GM13977 (cell line): ENCODE data around the gene DLG5.

Experiments used
- DNase-seq: peaks from one replicate; pipeline ENCODE4 v3.0.0; 2012; ENCODE audit warnings: low spot score
- in situ Hi-C: fragments of 300-500 bp; cut with MboI; formaldehyde crosslinking; loops from one replicate; pipeline ENCODE4 v1.12.0; 2022; ENCODE audit warnings: low sequenced_read_pairs, low pct_unique_long_range_greater_than_20kb, mixed read lengths, inconsistent platforms; ENCODE audit not compliant: unreplicated experiment
- TF ChIP-seq, protein P1 (sequence below): IDR thresholded peaks from 2 replicates; pipeline ENCODE4 v1.5.1; 2012; ENCODE audit warnings: mild to moderate bottlenecking, control low read depth; ENCODE audit not compliant: insufficient read depth; ENCODE audit errors: extremely low read depth, missing control alignments

The DLG5 gene, protein sequence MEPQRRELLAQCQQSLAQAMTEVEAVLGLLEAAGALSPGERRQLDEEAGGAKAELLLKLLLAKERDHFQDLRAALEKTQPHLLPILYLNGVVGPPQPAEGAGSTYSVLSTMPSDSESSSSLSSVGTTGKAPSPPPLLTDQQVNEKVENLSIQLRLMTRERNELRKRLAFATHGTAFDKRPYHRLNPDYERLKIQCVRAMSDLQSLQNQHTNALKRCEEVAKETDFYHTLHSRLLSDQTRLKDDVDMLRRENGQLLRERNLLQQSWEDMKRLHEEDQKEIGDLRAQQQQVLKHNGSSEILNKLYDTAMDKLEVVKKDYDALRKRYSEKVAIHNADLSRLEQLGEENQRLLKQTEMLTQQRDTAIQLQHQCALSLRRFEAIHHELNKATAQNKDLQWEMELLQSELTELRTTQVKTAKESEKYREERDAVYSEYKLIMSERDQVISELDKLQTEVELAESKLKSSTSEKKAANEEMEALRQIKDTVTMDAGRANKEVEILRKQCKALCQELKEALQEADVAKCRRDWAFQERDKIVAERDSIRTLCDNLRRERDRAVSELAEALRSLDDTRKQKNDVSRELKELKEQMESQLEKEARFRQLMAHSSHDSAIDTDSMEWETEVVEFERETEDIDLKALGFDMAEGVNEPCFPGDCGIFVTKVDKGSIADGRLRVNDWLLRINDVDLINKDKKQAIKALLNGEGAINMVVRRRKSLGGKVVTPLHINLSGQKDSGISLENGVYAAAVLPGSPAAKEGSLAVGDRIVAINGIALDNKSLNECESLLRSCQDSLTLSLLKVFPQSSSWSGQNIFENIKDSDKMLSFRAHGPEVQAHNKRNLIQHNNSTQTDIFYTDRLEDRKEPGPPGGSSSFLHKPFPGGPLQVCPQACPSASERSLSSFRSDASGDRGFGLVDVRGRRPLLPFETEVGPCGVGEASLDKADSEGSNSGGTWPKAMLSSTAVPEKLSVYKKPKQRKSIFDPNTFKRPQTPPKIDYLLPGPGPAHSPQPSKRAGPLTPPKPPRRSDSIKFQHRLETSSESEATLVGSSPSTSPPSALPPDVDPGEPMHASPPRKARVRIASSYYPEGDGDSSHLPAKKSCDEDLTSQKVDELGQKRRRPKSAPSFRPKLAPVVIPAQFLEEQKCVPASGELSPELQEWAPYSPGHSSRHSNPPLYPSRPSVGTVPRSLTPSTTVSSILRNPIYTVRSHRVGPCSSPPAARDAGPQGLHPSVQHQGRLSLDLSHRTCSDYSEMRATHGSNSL (N-terminal part only)

DNA sequence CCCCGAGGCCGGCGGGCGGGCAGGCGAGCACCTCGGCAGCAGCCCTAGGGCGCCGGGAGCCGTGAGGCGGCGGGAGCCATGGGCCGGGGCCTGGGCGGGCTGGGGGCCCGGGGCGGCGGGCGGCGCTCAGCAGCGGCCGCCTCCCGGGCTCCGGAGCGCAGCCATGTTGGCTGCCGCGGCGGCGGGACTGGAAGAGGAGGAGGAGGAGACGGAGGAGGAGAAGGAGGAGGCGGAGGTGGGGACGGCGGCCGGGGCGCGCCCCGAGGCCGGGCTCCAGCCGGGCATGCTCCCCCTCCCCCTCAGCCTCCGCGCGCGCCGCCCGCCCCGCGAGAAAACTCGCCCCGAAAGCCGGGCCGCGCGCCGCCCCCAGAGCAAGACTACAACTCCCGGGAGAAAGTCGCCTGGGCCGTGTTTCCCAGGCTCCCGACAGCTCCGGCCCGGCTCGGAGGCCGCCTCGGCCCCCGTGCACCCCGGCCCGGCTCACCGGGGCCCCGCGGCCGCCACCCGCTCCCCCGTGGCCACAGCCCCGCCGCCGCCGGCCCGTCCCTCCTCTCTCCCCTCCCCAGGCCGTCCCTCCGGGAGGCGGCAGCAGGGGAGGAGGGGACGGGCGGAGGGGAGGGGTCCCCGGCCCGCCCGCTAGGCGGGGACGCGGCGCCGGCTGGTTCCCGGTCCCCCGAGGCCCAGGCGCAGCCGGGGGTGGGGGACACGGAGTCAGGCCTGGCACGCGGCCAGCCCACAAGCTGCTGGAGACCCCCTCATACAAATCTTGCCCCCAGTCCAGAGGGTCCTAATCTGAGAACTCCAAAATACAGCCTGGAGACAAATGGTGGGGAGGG is at the start of gene DLG5:
DLG5 (minus strand) TSS at position 190 of the 836 bp plus-strand sequence. CDS start 235 bp downstream, outside the sequence.
- in situ Hi-C loops = no loop called here
- DNase-seq = peak; percentile 77
- TF ChIP-seq, protein P1, sequence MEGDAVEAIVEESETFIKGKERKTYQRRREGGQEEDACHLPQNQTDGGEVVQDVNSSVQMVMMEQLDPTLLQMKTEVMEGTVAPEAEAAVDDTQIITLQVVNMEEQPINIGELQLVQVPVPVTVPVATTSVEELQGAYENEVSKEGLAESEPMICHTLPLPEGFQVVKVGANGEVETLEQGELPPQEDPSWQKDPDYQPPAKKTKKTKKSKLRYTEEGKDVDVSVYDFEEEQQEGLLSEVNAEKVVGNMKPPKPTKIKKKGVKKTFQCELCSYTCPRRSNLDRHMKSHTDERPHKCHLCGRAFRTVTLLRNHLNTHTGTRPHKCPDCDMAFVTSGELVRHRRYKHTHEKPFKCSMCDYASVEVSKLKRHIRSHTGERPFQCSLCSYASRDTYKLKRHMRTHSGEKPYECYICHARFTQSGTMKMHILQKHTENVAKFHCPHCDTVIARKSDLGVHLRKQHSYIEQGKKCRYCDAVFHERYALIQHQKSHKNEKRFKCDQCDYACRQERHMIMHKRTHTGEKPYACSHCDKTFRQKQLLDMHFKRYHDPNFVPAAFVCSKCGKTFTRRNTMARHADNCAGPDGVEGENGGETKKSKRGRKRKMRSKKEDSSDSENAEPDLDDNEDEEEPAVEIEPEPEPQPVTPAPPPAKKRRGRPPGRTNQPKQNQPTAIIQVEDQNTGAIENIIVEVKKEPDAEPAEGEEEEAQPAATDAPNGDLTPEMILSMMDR = no peak

DNA sequence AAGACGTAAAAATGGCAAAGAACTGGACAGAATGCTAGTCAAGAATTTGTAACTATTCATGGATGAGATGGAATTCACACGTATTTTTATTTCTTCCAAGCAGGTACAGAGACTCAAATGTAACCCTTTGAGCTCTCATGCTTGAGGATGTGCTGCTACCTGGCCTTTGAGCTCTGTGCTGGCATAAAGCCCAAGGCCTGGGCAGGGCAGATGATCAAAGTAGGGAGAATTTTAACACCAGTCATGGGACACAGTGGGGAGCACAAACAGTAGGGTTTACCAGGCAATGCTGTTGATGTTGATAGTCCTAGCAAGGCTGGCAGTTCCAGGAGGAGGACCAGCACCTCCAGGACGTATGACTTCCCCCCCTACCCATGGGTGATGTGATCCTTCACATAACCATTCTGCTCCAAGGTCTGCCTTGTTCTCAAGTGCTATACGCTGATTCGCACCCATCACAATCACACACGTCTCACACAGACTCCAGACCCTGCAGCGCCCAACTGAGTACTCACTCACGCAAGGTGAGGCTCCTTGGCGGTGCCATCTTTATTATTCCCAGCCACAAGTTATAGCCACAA is 48.6 kb upstream of the DLG5 start:
- in situ Hi-C loops = no loop called here
- TF ChIP-seq, protein P1 = no peak

DNA sequence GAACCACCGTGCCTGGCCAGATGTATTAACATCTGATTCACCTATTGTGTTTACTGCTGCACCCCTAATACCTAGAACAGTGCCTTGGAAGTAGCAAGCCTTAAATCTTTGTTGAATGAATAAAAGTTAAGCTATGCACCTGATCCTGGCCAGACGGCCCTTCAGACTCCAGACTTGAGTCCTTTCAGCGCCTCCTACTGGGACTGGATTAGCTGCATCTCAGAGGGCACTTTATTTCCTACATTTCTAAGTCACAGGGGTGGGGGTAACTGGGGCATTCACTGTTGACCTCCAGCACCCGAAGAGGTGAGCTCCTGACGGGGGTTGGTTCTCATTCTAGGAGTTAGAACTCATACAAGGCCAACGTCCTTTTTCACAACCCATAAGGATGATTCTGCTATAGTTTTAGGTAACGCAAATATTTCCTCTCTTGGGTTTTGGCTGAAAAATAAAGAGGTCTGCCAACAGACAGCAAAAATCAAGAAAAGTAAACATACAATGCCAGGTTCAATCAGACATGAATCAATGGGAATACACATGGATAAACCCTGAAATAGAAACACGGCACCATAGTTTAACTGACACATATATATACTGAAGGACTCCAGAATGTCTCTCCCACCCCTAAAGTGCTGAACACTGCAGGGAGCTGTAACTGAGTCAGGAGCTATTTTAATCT is 48.0 kb upstream of the DLG5 start:
- in situ Hi-C loops = no loop called here
- no peak for DNase-seq
- TF ChIP-seq, protein P1 = peak; percentile 24

More for the DNA sequence above, 48.6 kb upstream of the DLG5 start:
- no peak for DNase-seq

DNA sequence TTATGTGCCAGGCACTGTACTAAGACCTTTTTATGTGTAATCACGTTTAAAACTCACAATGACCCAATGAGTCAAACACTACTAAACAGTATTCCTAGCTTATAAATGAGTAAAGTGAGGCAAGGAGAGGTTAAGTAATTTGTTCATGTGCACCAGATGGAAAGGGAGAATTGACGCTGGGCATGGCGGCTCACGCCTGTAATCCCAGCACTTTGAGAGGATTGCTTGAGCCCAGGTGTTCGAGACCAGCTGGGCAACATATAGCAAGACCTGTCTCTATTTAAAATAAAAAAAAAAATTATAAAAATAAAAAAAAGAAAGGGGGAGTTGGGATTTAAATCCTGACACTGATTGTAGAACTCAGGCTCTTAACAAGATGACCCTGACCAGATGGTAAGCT is 46.7 kb upstream of the DLG5 start:
- in situ Hi-C loops = no loop called here

DNA sequence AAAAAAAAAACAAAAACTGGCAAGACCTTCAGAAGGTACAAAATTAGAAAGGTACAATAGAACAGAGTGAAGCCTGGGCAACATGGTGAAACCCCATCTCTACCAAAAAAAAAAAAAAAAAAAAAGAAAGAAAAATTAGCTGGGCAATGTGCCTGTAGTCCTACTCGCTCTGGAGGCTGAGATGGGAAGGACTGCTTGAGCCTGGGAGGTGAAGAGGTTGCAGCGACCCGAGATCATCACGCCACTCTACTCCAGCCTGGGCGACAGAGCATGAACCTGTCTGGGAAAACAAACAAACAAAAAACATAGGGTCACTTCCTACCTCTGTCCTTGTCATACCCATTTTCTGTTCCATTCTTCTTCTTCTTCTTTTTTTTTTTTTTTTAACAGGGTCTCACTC is 45.6 kb upstream of the DLG5 start:
- DNase-seq = no peak
- in situ Hi-C loops = no loop called here
- TF ChIP-seq, protein P1 = no peak

More for the DNA sequence above, 46.7 kb upstream of the DLG5 start:
- TF ChIP-seq, protein P1 = no peak
- DNase-seq = no peak
